Right hindlimb (tissue), 1 donor: ENCODE data around the gene RALGPS1.

Source experiments
- DNase-seq: peaks from one replicate; pipeline ENCODE4 v3.0.0-alpha.2; 2018

Gene RALGPS1

GRCh38 chr9:127264462-127265219, 350.1 kb downstream of the RALGPS1 start, which contains the start of gene GARNL3:
Gene GARNL3 (plus strand): TSS chr9:127264774. CDS start chr9:127264878, 104 bp downstream.
- DNase-seq, result no peak

- peak; percentile 48 for DNase-seq
Observed at GRCh38 chr9:127267793-127268525, 353.4 kb downstream of the RALGPS1 start.

- no peak for DNase-seq
Observed at GRCh38 chr9:127269449-127269848, 354.9 kb downstream of the RALGPS1 start.
